ENCODE measurements around the gene GLTPD2. TPM values are rescaled to one million over a fixed set of nuclear protein-coding genes. Genes with fewer than 3 reads are reported as not detected.

The GLTPD2 gene
- total RNA-seq, 1 experiment from 2014 or later: not detected

DNA sequence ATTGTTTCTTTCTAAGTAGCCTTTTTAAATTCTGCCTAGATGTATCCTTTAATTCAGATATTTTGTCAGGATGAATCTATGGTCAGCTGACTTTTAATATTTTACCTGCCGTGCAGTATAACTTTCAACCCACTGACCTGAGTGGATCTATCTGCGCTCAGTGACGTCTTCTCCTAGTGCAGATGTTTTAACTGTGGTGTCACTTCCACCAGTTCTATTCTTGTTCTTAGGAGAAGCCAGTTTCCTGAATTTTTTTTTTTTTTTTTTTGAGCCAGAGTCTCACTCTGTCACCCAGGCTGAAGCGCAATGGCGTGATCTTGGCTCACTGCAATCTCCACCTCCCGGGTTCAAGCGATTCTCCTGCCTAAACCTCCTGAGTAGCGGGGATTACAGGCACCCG is 22.0 kb upstream of the GLTPD2 start:
- ChIA-PET POLR2A (no interaction called here), CTCF (no interaction called here), RAD21 (ENCODE audit: low non-redundant PET in 1 of 2, low total read pairs in 2 of 2, uncharacterized antibody in 2 of 2, unreplicated experiment in 2 of 2) (no interaction called here)
- Histone ChIP-seq H3K9me3 (ENCODE audit: control insufficient read depth in 1 of 2, insufficient read depth in 1 of 2, low read depth in 1 of 2, low read length in 2 of 2) (no peaks in the 10 kb centered on the region), H3K9me2 (ENCODE audit: insufficient read depth) (no peaks in the 10 kb centered on the region), H3K79me2 (ENCODE audit: insufficient read depth, low read length) (no peaks in the 10 kb centered on the region), H3K27ac (ENCODE audit: low read depth, low read length) (no peak overlapping the region), H3K36me3 (ENCODE audit: control insufficient read depth in 1 of 2, insufficient read depth in 2 of 2, low read length in 2 of 2) (no peaks in the 10 kb centered on the region), H3K9ac (ENCODE audit: low read length) (no peak overlapping the region), H2AFZ (ENCODE audit: low read depth, low read length, poor library complexity, severe bottlenecking) (no peak overlapping the region), H3K4me1 (ENCODE audit: control insufficient read depth in 1 of 2, insufficient read depth in 2 of 2, low read length in 2 of 2) (peaks cover 2 to 14% of the 10 kb centered on the region in 2 experiments; a peak in 3 of 4 replicates), H3K27me3 (ENCODE audit: insufficient read depth, low read length) (no peaks in the 10 kb centered on the region), H3K4me3 (replicated peaks in 1 of 2; ENCODE audit: low read depth in 1 of 2, low read length in 2 of 2) (no peak overlapping the region), H4K20me1 (ENCODE audit: insufficient read depth) (no peaks in the 10 kb centered on the region), H3K4me2 (ENCODE audit: low read length) (no peak overlapping the region)
- ATAC-seq: no peak
- intact Hi-C loops (cut with micrococcal nuclease): no loop called here
- TF ChIP-seq CEBPB (IDR thresholded peaks at IDR 0.05; ENCODE audit: low read depth): no peak
- no peak for TF ChIP-seq SIN3A (IDR thresholded peaks at IDR 0.05; ENCODE audit: low read depth)
- TF ChIP-seq CBX3 (IDR thresholded peaks at IDR 0.05; ENCODE audit: low read depth): no peak
- no peak for TF ChIP-seq ZNF274 (IDR thresholded peaks at IDR 0.05; ENCODE audit: low read depth, low read length)
- no peak for DNase-seq (ENCODE audit: low read depth, low spot score)
- no TSS peak for BruUV-seq (replicated peaks)

- H2AFZ ChIP-seq (ENCODE audit: low read depth, low read length, poor library complexity, severe bottlenecking): no peak overlapping the region
- RAD21 ChIA-PET (ENCODE audit: low non-redundant PET in 1 of 2, low total read pairs in 2 of 2, uncharacterized antibody in 2 of 2, unreplicated experiment in 2 of 2): no interaction called here
- no peaks in the 10 kb centered on the region for H3K9me3 ChIP-seq (ENCODE audit: control insufficient read depth in 1 of 2, insufficient read depth in 1 of 2, low read depth in 1 of 2, low read length in 2 of 2)
- DNase-seq (ENCODE audit: low read depth, low spot score) (no peak), ATAC-seq (no peak)
- POLR2A ChIA-PET: no interaction called here
- no peak overlapping the region for H3K4me2 ChIP-seq (ENCODE audit: low read length)
- no peaks in the 10 kb centered on the region for H3K9me2 ChIP-seq (ENCODE audit: insufficient read depth)
- H3K9ac ChIP-seq (ENCODE audit: low read length): no peak overlapping the region
- H3K36me3 ChIP-seq (ENCODE audit: control insufficient read depth in 1 of 2, insufficient read depth in 2 of 2, low read length in 2 of 2): no peaks in the 10 kb centered on the region
- H4K20me1 ChIP-seq (ENCODE audit: insufficient read depth): no peaks in the 10 kb centered on the region
- no peak for TF ChIP-seq POLR2AphosphoS5 (IDR thresholded peaks at IDR 0.05; ENCODE audit: low read depth, low read length)
- TF ChIP-seq EZH2phosphoT487 (IDR thresholded peaks at IDR 0.05; ENCODE audit: borderline replicate concordance): no peak
- TF ChIP-seq, protein P1, sequence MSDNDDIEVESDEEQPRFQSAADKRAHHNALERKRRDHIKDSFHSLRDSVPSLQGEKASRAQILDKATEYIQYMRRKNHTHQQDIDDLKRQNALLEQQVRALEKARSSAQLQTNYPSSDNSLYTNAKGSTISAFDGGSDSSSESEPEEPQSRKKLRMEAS (IDR thresholded peaks at IDR 0.05): no peak
- no peak for TF ChIP-seq CTCF (IDR thresholded peaks at IDR 0.05 in 2 of 3, conservative IDR thresholded peaks at IDR 0.05 in 1 of 3; ENCODE audit: borderline replicate concordance in 1 of 3, insufficient read depth in 1 of 3, low read depth in 2 of 3, low read length in 2 of 3)
- no peak for TF ChIP-seq ELF1 (IDR thresholded peaks at IDR 0.05; ENCODE audit: borderline replicate concordance, low read depth)
- TF ChIP-seq CBX3 (IDR thresholded peaks at IDR 0.05; ENCODE audit: low read depth): no peak
- no peak for TF ChIP-seq EZH2 (IDR thresholded peaks at IDR 0.05)
- TF ChIP-seq CEBPB (IDR thresholded peaks at IDR 0.05; ENCODE audit: low read depth): no peak
- no peak for TF ChIP-seq TCF7L2 (IDR thresholded peaks at IDR 0.05; ENCODE audit: borderline replicate concordance, extremely low read depth, insufficient read depth, insufficient read length)
- no peak for TF ChIP-seq SIN3A (IDR thresholded peaks at IDR 0.05; ENCODE audit: low read depth)
- no peak for TF ChIP-seq SRF (IDR thresholded peaks at IDR 0.05; ENCODE audit: low read depth)
- TF ChIP-seq YY1 (IDR thresholded peaks at IDR 0.05; ENCODE audit: extremely low read depth, insufficient replicate concordance, low read depth, low read length): no peak
- no peak for TF ChIP-seq POLR2A (IDR thresholded peaks at IDR 0.05; ENCODE audit: borderline replicate concordance, extremely low read depth, insufficient read depth, insufficient read length)
- no peak for TF ChIP-seq SP1 (IDR thresholded peaks at IDR 0.05; ENCODE audit: low read depth)
- no peak for TF ChIP-seq ZFX (IDR thresholded peaks at IDR 0.05)
- no peak for TF ChIP-seq JUND (IDR thresholded peaks at IDR 0.05)
- no peak for TF ChIP-seq RAD21 (IDR thresholded peaks at IDR 0.05; ENCODE audit: low read depth)
- no peak overlapping the region for H3K27ac ChIP-seq (ENCODE audit: low read depth, low read length)
- no peaks in the 10 kb centered on the region for H3K79me2 ChIP-seq (ENCODE audit: insufficient read depth, low read length)
- H3K4me1 ChIP-seq (ENCODE audit: control insufficient read depth in 1 of 2, insufficient read depth in 2 of 2, low read length in 2 of 2): peaks cover 5 to 16% of the 10 kb centered on the region in 2 experiments; a peak in 3 of 4 replicates
- intact Hi-C loops (cut with micrococcal nuclease): no loop called here
- BruUV-seq (replicated peaks): no TSS peak
- no peak overlapping the region for H3K4me3 ChIP-seq (replicated peaks in 1 of 2; ENCODE audit: low read depth in 1 of 2, low read length in 2 of 2)
- no peaks in the 10 kb centered on the region for H3K27me3 ChIP-seq (ENCODE audit: insufficient read depth, low read length)
- CTCF ChIA-PET: no interaction called here
These were observed 20.5 kb upstream of the GLTPD2 start for GRCh38 chr17:4768298-4768697.

Data from HCT116 (cell line).